ENCODE data around the gene SYDE1. TPM values are rescaled to one million over a fixed set of nuclear protein-coding genes. Genes with fewer than 3 reads are reported as not detected.

The SYDE1 gene
- total and polyA plus RNA-seq, 10 of the 15 experiments (the other 5 are each of a cell fraction or from before 2014, with no cell fraction given), result not detected

DNA sequence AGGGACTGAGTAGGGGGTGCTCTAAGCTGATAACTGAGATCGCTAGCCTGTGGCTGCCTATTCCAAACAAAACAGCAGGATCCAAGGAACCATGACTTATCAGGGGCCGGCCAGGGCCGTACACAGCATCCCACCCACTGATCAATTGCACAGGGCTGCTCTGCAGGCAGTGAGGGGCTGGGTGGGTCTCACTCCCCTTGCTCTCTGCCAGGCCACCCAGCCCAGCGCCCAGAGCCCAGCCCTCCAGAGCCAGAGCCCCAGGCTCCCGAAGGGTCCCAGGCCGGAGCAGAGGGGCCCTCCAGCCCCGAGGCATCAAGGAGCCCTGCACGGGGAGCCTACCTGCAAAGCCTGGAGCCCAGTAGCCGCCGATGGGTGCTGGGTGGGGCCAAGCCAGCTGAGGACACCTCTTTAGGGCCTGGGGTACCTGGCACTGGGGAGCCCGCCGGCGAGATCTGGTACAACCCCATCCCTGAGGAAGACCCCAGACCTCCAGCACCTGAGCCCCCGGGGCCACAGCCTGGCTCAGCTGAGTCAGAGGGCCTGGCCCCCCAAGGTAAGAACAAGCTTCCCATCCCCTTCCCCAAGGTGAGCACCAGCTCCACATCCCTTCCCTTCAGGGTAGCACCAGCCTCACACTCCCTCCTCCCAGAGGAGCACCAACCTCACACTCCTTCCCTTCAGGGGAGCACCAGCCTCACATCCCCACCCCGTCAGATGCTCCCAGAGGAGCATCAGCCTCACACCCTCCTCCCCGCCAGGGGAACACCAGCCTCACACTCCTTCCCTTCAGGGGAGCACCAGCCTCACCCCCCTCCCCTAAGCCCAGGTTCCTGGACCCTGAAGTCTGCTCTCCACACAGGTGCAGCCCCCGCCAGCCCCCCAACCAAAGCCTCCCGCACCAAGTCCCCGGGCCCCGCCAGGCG lies 1.9 kb downstream of the SYDE1 start:
- RAD21 ChIA-PET (ENCODE audit: unreplicated experiment), result no interaction called here
- Histone ChIP-seq H3K27me3 (replicated peaks in 1 of 2; ENCODE audit: control insufficient read depth in 2 of 2, insufficient read depth in 2 of 2, low read length in 1 of 2) (peaks cover 3 to 5% of the 10 kb centered on the region in 2 experiments; a peak in 2 of 4 replicates), H3K4me3 (no peak overlapping the region), H4K20me1 (ENCODE audit: control insufficient read depth, insufficient read depth) (no peaks in the 10 kb centered on the region), H3K79me2 (ENCODE audit: control insufficient read depth, insufficient read depth, low read length) (no peaks in the 10 kb centered on the region), H3K4me2 (ENCODE audit: control insufficient read depth, insufficient read depth) (no peak overlapping the region), H3K9ac (ENCODE audit: control insufficient read depth, insufficient read depth, low read length) (no peak overlapping the region), H2AFZ (ENCODE audit: control insufficient read depth, low read depth, low read length) (no peak overlapping the region), H3K4me1 (ENCODE audit: control insufficient read depth, insufficient read depth, low read length) (no peaks in the 10 kb centered on the region), H3K27ac (ENCODE audit: control insufficient read depth, insufficient read depth) (no peak overlapping the region), H3K9me3 (replicated peaks; ENCODE audit: control insufficient read depth, insufficient read depth, low read length) (no peaks in the 10 kb centered on the region), H3K36me3 (ENCODE audit: control insufficient read depth in 2 of 2, insufficient read depth in 2 of 2, low read length in 1 of 2) (no peaks in the 10 kb centered on the region)
- intact Hi-C loops (cut with micrococcal nuclease; ENCODE audit: unreplicated experiment) (no loop called here), in situ Hi-C loops (cut with MboI) (no loop called here)
- SMC1A ChIA-PET (ENCODE audit: uncharacterized antibody, unreplicated experiment), result no interaction called here
- BruUV-seq (replicated peaks), result no TSS peak
- WGBS (ENCODE audit: insufficient coverage, insufficient replicate concordance, low lambda C conversion rate, missing lambda C conversion rate), result 46% methylated on average over 21 of the region's 21 CpGs
- TF ChIP-seq, protein P1, sequence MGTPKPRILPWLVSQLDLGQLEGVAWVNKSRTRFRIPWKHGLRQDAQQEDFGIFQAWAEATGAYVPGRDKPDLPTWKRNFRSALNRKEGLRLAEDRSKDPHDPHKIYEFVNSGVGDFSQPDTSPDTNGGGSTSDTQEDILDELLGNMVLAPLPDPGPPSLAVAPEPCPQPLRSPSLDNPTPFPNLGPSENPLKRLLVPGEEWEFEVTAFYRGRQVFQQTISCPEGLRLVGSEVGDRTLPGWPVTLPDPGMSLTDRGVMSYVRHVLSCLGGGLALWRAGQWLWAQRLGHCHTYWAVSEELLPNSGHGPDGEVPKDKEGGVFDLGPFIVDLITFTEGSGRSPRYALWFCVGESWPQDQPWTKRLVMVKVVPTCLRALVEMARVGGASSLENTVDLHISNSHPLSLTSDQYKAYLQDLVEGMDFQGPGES (IDR thresholded peaks at IDR 0.05), result no peak
- POLR2A ChIA-PET, result no interaction called here
- FAIRE-seq (no peak), DNase-seq (ENCODE audit: low read depth, low spot score) (no peak), ATAC-seq (no peak)
- CTCF ChIA-PET, result no interaction called here

DNA sequence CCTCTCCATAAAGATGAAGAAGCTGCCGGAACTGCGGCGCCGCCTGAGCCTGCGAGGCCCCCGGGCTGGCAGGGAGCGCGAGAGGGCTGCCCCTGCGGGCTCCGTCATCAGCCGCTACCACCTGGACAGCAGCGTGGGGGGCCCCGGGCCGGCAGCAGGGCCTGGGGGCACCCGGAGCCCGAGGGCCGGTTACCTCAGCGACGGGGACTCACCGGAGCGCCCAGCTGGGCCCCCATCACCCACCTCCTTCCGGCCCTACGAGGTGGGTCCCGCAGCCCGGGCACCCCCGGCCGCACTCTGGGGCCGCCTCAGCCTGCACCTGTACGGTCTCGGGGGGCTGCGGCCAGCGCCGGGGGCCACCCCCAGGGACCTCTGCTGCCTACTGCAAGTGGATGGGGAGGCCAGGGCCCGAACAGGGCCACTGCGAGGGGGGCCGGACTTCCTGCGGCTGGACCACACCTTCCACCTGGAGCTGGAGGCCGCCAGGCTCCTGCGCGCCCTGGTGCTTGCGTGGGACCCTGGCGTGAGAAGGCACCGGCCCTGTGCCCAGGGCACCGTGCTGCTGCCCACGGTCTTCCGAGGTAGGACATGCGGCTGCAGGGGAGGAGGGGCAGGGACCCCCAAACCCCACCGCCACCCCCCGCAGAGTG lies 2.7 kb downstream of the SYDE1 start:
- FAIRE-seq, result no peak
- H3K27ac ChIP-seq (ENCODE audit: control insufficient read depth, insufficient read depth), result no peak overlapping the region
- H2AFZ ChIP-seq (ENCODE audit: control insufficient read depth, low read depth, low read length), result no peak overlapping the region
- ChIA-PET CTCF (no interaction called here), SMC1A (ENCODE audit: uncharacterized antibody, unreplicated experiment) (no interaction called here), RAD21 (ENCODE audit: unreplicated experiment) (no interaction called here), POLR2A (no interaction called here)
- H4K20me1 ChIP-seq (ENCODE audit: control insufficient read depth, insufficient read depth), result no peaks in the 10 kb centered on the region
- WGBS (ENCODE audit: insufficient coverage, insufficient replicate concordance, low lambda C conversion rate, missing lambda C conversion rate), result 66% methylated on average over 47 of the region's 49 CpGs
- TF ChIP-seq CBFB (IDR thresholded peaks at IDR 0.05; ENCODE audit: low read depth), result no peak
- TF ChIP-seq ETV6 (conservative IDR thresholded peaks at IDR 0.05 in 1 of 2, IDR thresholded peaks at IDR 0.05 in 1 of 2; ENCODE audit: borderline replicate concordance in 1 of 2, low read depth in 1 of 2), result no peak
- no peak for TF ChIP-seq FOXM1 (IDR thresholded peaks at IDR 0.05; ENCODE audit: low read depth, low read length)
- TF ChIP-seq RELA (IDR thresholded peaks at IDR 0.05; ENCODE audit: borderline replicate concordance, partially characterized antibody), result no peak
- TF ChIP-seq, protein P2, sequence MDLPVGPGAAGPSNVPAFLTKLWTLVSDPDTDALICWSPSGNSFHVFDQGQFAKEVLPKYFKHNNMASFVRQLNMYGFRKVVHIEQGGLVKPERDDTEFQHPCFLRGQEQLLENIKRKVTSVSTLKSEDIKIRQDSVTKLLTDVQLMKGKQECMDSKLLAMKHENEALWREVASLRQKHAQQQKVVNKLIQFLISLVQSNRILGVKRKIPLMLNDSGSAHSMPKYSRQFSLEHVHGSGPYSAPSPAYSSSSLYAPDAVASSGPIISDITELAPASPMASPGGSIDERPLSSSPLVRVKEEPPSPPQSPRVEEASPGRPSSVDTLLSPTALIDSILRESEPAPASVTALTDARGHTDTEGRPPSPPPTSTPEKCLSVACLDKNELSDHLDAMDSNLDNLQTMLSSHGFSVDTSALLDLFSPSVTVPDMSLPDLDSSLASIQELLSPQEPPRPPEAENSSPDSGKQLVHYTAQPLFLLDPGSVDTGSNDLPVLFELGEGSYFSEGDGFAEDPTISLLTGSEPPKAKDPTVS (IDR thresholded peaks at IDR 0.05; ENCODE audit: low read depth, low read length), result no peak
- no peak for TF ChIP-seq SIN3A (IDR thresholded peaks at IDR 0.05; ENCODE audit: low read depth, low read length)
- no peak for TF ChIP-seq MEF2B (IDR thresholded peaks at IDR 0.05; ENCODE audit: partially characterized antibody, poor library complexity, severe bottlenecking)
- no peak for TF ChIP-seq IKZF1 (conservative IDR thresholded peaks at IDR 0.05)
- in situ Hi-C loops (cut with MboI) (no loop called here), intact Hi-C loops (cut with micrococcal nuclease; ENCODE audit: unreplicated experiment) (no loop called here)
- H3K4me2 ChIP-seq (ENCODE audit: control insufficient read depth, insufficient read depth), result no peak overlapping the region
- H3K9ac ChIP-seq (ENCODE audit: control insufficient read depth, insufficient read depth, low read length), result no peak overlapping the region
- H3K4me1 ChIP-seq (ENCODE audit: control insufficient read depth, insufficient read depth, low read length), result no peaks in the 10 kb centered on the region
- no peaks in the 10 kb centered on the region for H3K9me3 ChIP-seq (replicated peaks; ENCODE audit: control insufficient read depth, insufficient read depth, low read length)
- peaks cover 3 to 5% of the 10 kb centered on the region in 2 experiments; a peak in 2 of 4 replicates for H3K27me3 ChIP-seq (replicated peaks in 1 of 2; ENCODE audit: control insufficient read depth in 2 of 2, insufficient read depth in 2 of 2, low read length in 1 of 2)
- ATAC-seq, result no peak
- no peak for DNase-seq (ENCODE audit: low read depth, low spot score)
- no peak overlapping the region for H3K4me3 ChIP-seq
- no TSS peak for BruUV-seq (replicated peaks)
- no peaks in the 10 kb centered on the region; a peak in 1 of 4 replicates for H3K36me3 ChIP-seq (ENCODE audit: control insufficient read depth in 2 of 2, insufficient read depth in 2 of 2, low read length in 1 of 2)
- no peaks in the 10 kb centered on the region for H3K79me2 ChIP-seq (ENCODE audit: control insufficient read depth, insufficient read depth, low read length)
